Ovary (tissue), 3 donors: ENCODE results near the gene PSMD5.

Experiments
- EP300 ChIP-seq: sonication (generic); formaldehyde crosslinking; IDR thresholded peaks from one replicate; pipeline ENCODE4 v1.6.1; 2017; ENCODE audit warnings: antibody characterized with exemption
- POLR2A ChIP-seq: fragments of 450-650 bp; IDR thresholded peaks from one replicate; pipeline ENCODE4 v1.6.1; 2017; ENCODE audit warnings: antibody characterized with exemption, mild to moderate bottlenecking, moderate library complexity
- TF ChIP-seq, protein P1 (sequence below), 3 donors: fragments of 450-650 bp in 2 of 3; fragments of 200-600 bp in 1 of 3; IDR thresholded peaks; one replicate each; pipeline versions ENCODE4 v1.5.1 to v1.8.0; 2016 to 2022; ENCODE audit warnings: antibody characterized with exemption in 3 of 3, mild to moderate bottlenecking in 1 of 3
- donor health status: DM: no; HTN: no; CAD: no.

DNA sequence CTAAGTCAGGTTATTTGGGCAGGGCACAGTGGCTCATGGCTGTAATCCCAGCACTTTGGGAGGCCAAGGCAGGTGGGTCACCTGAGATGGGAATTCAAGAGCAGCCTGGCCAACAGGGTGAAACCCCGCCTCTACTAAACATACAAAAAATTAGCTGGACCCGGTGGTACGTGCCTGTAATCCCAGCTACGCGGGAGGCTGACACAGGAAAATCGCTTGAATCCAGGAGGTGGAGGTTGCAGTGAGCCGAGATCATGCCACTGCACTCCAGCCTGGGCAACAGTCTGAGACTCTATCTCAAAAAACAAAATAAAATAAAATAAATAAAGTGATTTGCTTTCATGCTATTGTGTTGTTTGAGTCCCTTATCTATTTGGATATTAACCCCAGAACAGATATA is 41.3 kb downstream of the PSMD5 start:
- no peak for TF ChIP-seq POLR2A
- TF ChIP-seq, protein P1, sequence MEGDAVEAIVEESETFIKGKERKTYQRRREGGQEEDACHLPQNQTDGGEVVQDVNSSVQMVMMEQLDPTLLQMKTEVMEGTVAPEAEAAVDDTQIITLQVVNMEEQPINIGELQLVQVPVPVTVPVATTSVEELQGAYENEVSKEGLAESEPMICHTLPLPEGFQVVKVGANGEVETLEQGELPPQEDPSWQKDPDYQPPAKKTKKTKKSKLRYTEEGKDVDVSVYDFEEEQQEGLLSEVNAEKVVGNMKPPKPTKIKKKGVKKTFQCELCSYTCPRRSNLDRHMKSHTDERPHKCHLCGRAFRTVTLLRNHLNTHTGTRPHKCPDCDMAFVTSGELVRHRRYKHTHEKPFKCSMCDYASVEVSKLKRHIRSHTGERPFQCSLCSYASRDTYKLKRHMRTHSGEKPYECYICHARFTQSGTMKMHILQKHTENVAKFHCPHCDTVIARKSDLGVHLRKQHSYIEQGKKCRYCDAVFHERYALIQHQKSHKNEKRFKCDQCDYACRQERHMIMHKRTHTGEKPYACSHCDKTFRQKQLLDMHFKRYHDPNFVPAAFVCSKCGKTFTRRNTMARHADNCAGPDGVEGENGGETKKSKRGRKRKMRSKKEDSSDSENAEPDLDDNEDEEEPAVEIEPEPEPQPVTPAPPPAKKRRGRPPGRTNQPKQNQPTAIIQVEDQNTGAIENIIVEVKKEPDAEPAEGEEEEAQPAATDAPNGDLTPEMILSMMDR (IDR thresholded peaks at IDR 0.05), result no peak
- TF ChIP-seq EP300, result no peak
